NT2/D1 (cell line): ENCODE results near the gene COL11A1.
"Not testable (repeated sequence)": the region's sequence is repeated elsewhere in the genome, so short reads cannot be mapped to it uniquely, and the experiment has no call there.

Experiments used
- DNase-seq: peaks from one replicate; pipeline ENCODE4 v3.0.0-alpha.2; 2011; ENCODE audit warnings: low read depth, low spot score
- H3K27me3 ChIP-seq: 2 replicates; pipeline ENCODE4 v1.6.0; 2011; ENCODE audit warnings: mild to moderate bottlenecking; ENCODE audit not compliant: insufficient read length, insufficient read depth
- H3K36me3 ChIP-seq: 2 replicates; pipeline ENCODE4 v1.6.1; 2011; ENCODE audit warnings: mild to moderate bottlenecking, low read length, mixed read lengths; ENCODE audit not compliant: insufficient read depth, insufficient read length
- H3K4me1 ChIP-seq: 2 replicates; pipeline ENCODE4 v1.5.1; 2011; ENCODE audit not compliant: insufficient read depth, insufficient read length
- H3K4me3 ChIP-seq: 2 replicates; pipeline ENCODE4 v1.5.1; 2011; ENCODE audit warnings: low read depth; ENCODE audit not compliant: insufficient read length
- H3K9ac ChIP-seq: 2 replicates; pipeline ENCODE4 v1.6.0; 2011; ENCODE audit warnings: low read depth; ENCODE audit not compliant: insufficient read length
- H3K9me3 ChIP-seq: 2 replicates; pipeline ENCODE4 v1.5.1; 2011; ENCODE audit warnings: mild to moderate bottlenecking, low read length; ENCODE audit not compliant: insufficient read depth
- SUZ12 ChIP-seq: IDR thresholded peaks from 2 replicates; pipeline ENCODE4 v1.6.1; 2011; ENCODE audit not compliant: insufficient read length, insufficient read depth; ENCODE audit errors: extremely low read depth
- YY1 ChIP-seq: IDR thresholded peaks from 2 replicates; pipeline ENCODE4 v1.6.1; 2011; ENCODE audit not compliant: insufficient read length, insufficient read depth
- ZNF274 ChIP-seq: IDR thresholded peaks from 2 replicates; pipeline ENCODE4 v1.6.1; 2011; ENCODE audit warnings: mild to moderate bottlenecking, low read depth, low read length

The COL11A1 gene

DNA sequence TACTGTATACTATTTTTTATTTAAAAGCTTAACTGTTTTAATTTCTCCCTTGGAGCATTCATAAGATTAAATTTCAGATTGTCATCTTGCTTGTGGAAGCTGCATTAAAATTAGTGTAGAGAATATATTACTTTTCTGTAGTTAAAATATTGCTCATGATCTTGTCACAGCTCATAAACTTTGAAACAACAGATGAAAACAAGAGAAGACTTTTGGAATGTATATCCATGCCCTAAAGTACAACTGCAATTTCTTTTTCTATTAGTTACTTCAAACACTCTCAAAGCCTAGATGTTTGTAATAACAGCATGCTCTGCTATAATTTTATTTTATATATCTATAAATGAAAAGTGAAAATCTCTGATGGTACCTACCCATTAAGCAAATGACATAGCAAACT, 155.9 kb downstream of the COL11A1 start:
- TF ChIP-seq YY1 (no peak), SUZ12 (no peak)
- no peak for DNase-seq
- Histone ChIP-seq H3K4me1 (no peaks in the 10 kb centered on the region), H3K9ac (no peak overlapping the region), H3K9me3 (no peaks in the 10 kb centered on the region; the same call in 1 of the 2 replicates), H3K4me3 (no peak overlapping the region), H3K27me3 (no peaks in the 10 kb centered on the region), H3K36me3 (no peaks in the 10 kb centered on the region)

DNA sequence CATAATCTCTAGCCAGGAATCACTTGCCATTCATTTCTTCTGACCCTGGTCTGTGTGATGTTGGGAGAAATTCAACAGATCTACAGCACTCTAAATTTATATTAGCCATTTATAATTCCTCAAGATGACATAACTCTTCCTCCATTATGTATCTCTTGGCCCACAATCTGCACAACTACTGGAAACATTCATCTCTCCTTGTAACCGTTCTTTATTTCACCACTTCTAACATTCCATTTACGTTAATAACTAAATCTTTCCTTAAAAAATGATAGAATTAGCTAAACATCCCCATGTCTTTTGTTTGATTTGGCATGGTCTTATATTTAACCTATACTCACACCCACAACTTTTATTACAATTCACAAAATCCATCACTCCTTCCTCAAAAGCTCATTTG, 166.0 kb downstream of the COL11A1 start:
- Histone ChIP-seq H3K9me3 (no peaks in the 10 kb centered on the region), H3K4me1 (no peaks in the 10 kb centered on the region), H3K4me3 (no peak overlapping the region), H3K36me3 (no peaks in the 10 kb centered on the region), H3K27me3 (no peaks in the 10 kb centered on the region), H3K9ac (no peak overlapping the region)
- DNase-seq, result no peak
- TF ChIP-seq ZNF274 (no peak), YY1 (no peak), SUZ12 (no peak)

DNA sequence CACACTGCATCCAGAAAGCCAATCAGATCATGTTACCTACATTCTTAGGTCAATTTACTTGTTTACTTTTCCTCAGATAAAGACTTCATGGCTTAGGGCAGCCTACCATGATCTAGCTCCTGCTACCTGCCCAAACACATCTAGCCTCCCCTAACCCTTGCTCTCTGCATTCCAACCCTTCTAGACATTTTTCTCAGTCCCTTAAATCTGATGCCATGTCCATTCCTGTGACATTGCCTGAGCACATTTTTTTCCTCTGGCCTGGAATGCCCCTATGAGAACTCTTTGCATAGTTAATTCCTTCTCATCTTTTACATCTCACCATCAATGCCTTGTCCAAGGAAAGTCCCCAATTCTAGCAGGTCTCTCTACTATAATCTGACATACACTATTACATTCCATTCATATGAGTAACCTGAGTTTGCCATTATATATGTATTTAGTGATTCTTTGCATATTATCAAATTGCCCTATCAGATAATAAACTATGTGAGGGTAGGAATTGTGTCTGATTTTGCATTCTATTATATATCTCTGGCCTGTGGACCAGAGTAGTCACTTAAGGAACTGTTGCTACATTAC, 166.9 kb downstream of the COL11A1 start:
- Histone ChIP-seq H3K4me1 (no peaks in the 10 kb centered on the region), H3K4me3 (no peak overlapping the region), H3K9ac (no peak overlapping the region), H3K9me3 (no peaks in the 10 kb centered on the region), H3K27me3 (no peaks in the 10 kb centered on the region), H3K36me3 (no peaks in the 10 kb centered on the region)
- no peak for DNase-seq
- no peak for TF ChIP-seq YY1
- TF ChIP-seq ZNF274, result no peak
- no peak for TF ChIP-seq SUZ12

DNA sequence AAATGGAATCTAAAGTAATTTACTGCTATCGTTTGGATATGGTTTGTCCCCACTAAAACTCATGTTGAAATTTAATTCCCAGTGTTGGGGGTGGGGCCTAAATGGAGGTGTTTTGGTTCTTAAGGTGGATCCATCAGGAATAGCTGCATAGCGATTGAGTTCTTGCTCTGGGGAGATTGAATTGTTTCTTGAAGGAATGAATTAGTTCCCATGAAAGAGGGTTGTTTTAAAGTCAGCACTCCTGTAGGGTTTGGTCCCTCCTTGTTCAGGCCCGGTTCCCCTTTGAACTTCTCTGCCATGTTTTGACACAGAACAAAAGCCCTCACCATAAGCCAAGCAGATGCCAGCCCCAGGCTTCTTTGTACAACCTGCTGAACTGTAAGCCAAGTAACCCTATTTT, 170.9 kb downstream of the COL11A1 start:
- TF ChIP-seq SUZ12, result no peak
- TF ChIP-seq YY1, result no peak
- TF ChIP-seq ZNF274, result no peak
- Histone ChIP-seq H3K9me3 (no peaks in the 10 kb centered on the region), H3K4me1 (no peaks in the 10 kb centered on the region), H3K36me3 (no peaks in the 10 kb centered on the region), H3K9ac (no peak overlapping the region), H3K27me3 (no peaks in the 10 kb centered on the region), H3K4me3 (no peak overlapping the region)
- peak; percentile 2 for DNase-seq

DNA sequence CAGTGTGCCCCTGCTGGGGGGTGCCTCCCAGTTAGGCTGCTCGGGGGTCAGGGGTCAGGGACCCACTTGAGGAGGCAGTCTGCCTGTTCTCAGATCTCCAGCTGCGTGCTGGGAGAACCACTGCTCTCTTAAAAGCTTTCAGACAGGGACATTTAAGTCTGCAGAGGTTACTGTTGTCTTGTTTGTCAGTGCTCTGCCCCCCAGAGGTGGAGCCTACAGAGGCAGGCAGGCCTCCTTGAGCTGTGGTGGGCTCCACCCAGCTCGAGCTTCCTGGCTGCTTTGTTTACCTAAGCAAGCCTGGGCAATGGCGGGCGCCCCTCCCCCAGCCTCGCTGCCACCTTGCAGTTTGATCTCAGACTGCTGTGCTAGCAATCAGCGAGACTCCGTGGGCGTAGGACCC, 175.0 kb downstream of the COL11A1 start:
- H3K27me3 ChIP-seq, H3K9ac ChIP-seq, H3K4me3 ChIP-seq, H3K9me3 ChIP-seq, H3K4me1 ChIP-seq, H3K36me3 ChIP-seq: not testable (repeated sequence)
- DNase-seq, result peak; percentile 25

DNA sequence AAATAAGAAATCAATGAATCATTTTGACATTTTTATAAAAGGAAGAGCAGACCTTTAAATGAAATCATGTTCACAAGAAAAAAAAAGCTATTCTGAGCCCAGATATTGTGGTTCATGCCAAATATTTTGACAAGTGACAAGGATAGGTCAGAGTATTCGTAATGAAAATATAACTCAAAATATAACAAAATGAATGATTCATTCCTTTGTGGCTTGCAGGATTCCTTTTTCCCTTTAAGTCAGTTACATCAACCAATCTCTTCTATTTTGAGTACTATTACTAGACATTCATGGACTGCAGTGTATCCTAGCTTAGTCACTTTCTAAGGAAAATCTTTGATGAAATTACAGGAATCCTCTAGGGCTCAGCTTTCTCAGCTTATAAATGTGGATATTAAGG, 188.7 kb downstream of the COL11A1 start:
- H3K4me1 ChIP-seq, result no peaks in the 10 kb centered on the region
- DNase-seq, result no peak
- H3K27me3 ChIP-seq, result no peaks in the 10 kb centered on the region
- no peak for TF ChIP-seq ZNF274
- TF ChIP-seq YY1, result no peak
- no peak for TF ChIP-seq SUZ12
- no peaks in the 10 kb centered on the region for H3K9me3 ChIP-seq
- no peaks in the 10 kb centered on the region for H3K36me3 ChIP-seq
- H3K9ac ChIP-seq, result no peak overlapping the region
- no peak overlapping the region for H3K4me3 ChIP-seq

DNA sequence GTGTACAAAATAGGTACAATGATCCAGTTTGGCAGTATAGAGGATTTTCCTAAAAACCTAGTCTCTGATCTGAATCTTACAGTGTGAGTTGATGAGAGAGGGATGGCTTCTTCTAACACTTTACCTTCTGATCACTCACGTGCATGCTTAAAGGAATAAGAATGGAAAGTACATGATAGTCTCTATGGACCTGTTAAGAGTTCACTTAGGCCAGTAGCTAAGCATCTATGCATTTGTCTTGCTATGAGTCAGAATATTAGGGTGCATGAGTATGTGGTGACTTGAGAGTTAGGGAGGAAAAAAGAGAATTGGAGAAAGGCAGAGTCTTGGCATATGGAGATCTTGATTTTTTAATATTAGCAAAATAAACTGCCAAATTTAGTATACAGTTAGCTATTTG, 206.3 kb downstream of the COL11A1 start:
- no peak for DNase-seq
- Histone ChIP-seq H3K9me3 (no peaks in the 10 kb centered on the region), H3K27me3 (no peaks in the 10 kb centered on the region), H3K9ac (no peak overlapping the region), H3K36me3 (no peaks in the 10 kb centered on the region), H3K4me3 (no peak overlapping the region), H3K4me1 (no peaks in the 10 kb centered on the region)
- no peak for TF ChIP-seq ZNF274
- no peak for TF ChIP-seq YY1
- TF ChIP-seq SUZ12, result no peak

DNA sequence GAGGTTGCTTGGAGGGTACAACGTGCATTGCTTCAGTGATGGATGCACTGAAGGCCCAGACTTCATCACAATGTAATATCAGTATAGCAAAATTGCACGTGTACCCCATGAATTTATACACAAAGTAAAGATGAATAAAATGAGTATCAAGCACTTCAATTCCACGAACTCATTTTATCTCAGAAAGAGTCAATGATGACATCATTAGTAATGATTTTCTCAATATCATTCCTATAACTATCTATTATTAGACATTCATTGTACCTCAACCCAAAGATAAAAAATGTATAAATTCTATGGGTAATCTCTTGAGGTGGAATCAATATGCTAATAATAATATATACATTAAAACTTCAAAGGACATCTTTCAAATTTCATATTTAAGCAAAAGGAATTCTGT, 208.4 kb downstream of the COL11A1 start:
- no peaks in the 10 kb centered on the region for H3K36me3 ChIP-seq
- DNase-seq, result no peak
- no peak overlapping the region for H3K9ac ChIP-seq
- no peaks in the 10 kb centered on the region for H3K9me3 ChIP-seq
- TF ChIP-seq ZNF274 (no peak), SUZ12 (no peak), YY1 (no peak)
- H3K4me3 ChIP-seq, result no peak overlapping the region
- no peaks in the 10 kb centered on the region for H3K27me3 ChIP-seq
- H3K4me1 ChIP-seq, result no peaks in the 10 kb centered on the region
